Stomach (tissue), 4 donors: ENCODE results near the gene GALNT5.

Experiments
- CTCF ChIP-seq, 7 experiments: fragments of 450-650 bp in 4 of 7; fragments of 200-600 bp in 3 of 7; sonication (generic) in 3 of 7; IDR thresholded peaks; one replicate each; pipeline ENCODE4 v1.5.1; 2016 to 2019; ENCODE audit warnings: antibody characterized with exemption in 7 of 7, control low read depth in 2 of 7, mild to moderate bottlenecking in 1 of 7
- POLR2A ChIP-seq, 4 donors: fragments of 450-650 bp; IDR thresholded peaks; one replicate each; pipeline ENCODE4 v1.6.1; 2016; ENCODE audit warnings: antibody characterized with exemption in 4 of 4, control low read depth in 2 of 4, mild to moderate bottlenecking in 1 of 4, moderate library complexity in 1 of 4

DNA sequence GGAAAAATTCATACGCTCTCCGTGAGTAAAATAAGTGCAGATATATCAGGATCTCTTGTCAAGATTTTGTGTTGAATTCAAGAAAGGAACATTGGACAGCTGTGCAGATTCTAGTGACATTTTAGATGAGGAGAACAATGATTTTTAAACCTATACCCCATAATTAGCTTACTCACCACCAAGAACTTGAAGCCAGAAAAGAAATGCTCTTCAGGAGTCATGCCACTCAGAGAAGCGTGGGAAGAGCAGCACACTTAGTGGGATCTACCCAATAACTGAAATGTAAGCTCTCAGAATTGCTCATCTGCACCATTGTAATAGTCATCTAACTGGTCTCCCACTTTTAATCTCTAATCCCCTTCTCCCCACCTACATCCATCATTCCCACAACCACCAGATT is 77.3 kb downstream of the GALNT5 start:
- no peak for TF ChIP-seq CTCF (IDR thresholded peaks at IDR 0.05)
- TF ChIP-seq POLR2A (IDR thresholded peaks at IDR 0.05), result no peak
